GM23248 (cell line): ENCODE measurements around the gene SIGLEC11. TPM values are rescaled to one million over a fixed set of nuclear protein-coding genes. Genes with fewer than 3 reads are reported as not detected.
"Not testable (repeated sequence)": the region's sequence is repeated elsewhere in the genome, so short reads cannot be mapped to it uniquely, and the experiment has no call there.

Source experiments
- DNase-seq: peaks from one replicate; pipeline ENCODE4 v3.0.0-alpha.2; 2015
- H2AFZ ChIP-seq: fragments of 200-600 bp; sonication (generic); 2 replicates; pipeline ENCODE4 v1.6.1; 2016; ENCODE audit warnings: antibody characterized with exemption
- H3F3A ChIP-seq: fragments of 200-600 bp; sonication (generic); 2 replicates; pipeline ENCODE4 v1.6.1; 2016; ENCODE audit warnings: mild to moderate bottlenecking, antibody characterized with exemption, mixed run types; ENCODE audit not compliant: insufficient read depth
- H3K27ac ChIP-seq: fragments of 200-600 bp; sonication (generic); 2 replicates; pipeline ENCODE4 v1.5.1; 2016; ENCODE audit warnings: mild to moderate bottlenecking
- H3K27me3 ChIP-seq: fragments of 200-600 bp; sonication (generic); replicated peaks from 2 replicates; pipeline ENCODE4 v1.6.1; 2016; ENCODE audit warnings: mild to moderate bottlenecking; ENCODE audit not compliant: insufficient read depth
- H3K36me3 ChIP-seq: fragments of 200-600 bp; sonication (generic); 2 replicates; pipeline ENCODE4 v1.6.1; 2016; ENCODE audit warnings: low read depth, mild to moderate bottlenecking
- H3K4me1 ChIP-seq: fragments of 200-600 bp; sonication (generic); 2 replicates; pipeline ENCODE4 v1.6.1; 2016; ENCODE audit warnings: mild to moderate bottlenecking; ENCODE audit not compliant: insufficient read depth
- H3K4me2 ChIP-seq: fragments of 200-600 bp; sonication (generic); one replicate; pipeline ENCODE4 v1.6.1; 2016; ENCODE audit warnings: mild to moderate bottlenecking; ENCODE audit not compliant: unreplicated experiment
- H3K4me3 ChIP-seq: fragments of 200-600 bp; sonication (generic); 2 replicates; pipeline ENCODE4 v1.5.1; 2016; ENCODE audit warnings: mild to moderate bottlenecking
- H3K79me2 ChIP-seq: fragments of 200-600 bp; sonication (generic); 2 replicates; pipeline ENCODE4 v1.6.1; 2016; ENCODE audit warnings: mild to moderate bottlenecking; ENCODE audit not compliant: insufficient read depth
- H3K9ac ChIP-seq: fragments of 200-600 bp; sonication (generic); 2 replicates; pipeline ENCODE4 v1.6.1; 2016; ENCODE audit warnings: mild to moderate bottlenecking
- H3K9me2 ChIP-seq: fragments of 200-600 bp; sonication (generic); 2 replicates; pipeline ENCODE4 v1.6.1; 2016; ENCODE audit warnings: mixed run types, mild to moderate bottlenecking, moderate library complexity; ENCODE audit not compliant: insufficient read depth
- H3K9me3 ChIP-seq: fragments of 200-600 bp; sonication (generic); one replicate; pipeline ENCODE4 v1.6.1; 2017; ENCODE audit warnings: low read depth
- H4K20me1 ChIP-seq: fragments of 200-600 bp; sonication (generic); 2 replicates; pipeline ENCODE4 v1.6.0; 2016; ENCODE audit not compliant: insufficient read depth
- EZH2 ChIP-seq: fragments of 200-600 bp; sonication (generic); IDR thresholded peaks from 2 replicates; pipeline ENCODE4 v1.6.1; 2018; ENCODE audit warnings: antibody characterized with exemption, mild to moderate bottlenecking; ENCODE audit not compliant: insufficient read depth, poor library complexity, severe bottlenecking
- EZH2phosphoT487 ChIP-seq: fragments of 200-600 bp; sonication (generic); IDR thresholded peaks from 2 replicates; pipeline ENCODE4 v1.6.1; 2018; ENCODE audit warnings: antibody characterized with exemption, moderate library complexity, mild to moderate bottlenecking, low read depth; ENCODE audit not compliant: insufficient read depth
- WGBS, 2 experiments: methylation state at CpG; one replicate each; pipeline ENCODE4 v1.1.6; 2015 to 2017; ENCODE audit warnings: low lambda C conversion rate in 2 of 2, low coverage in 1 of 2; ENCODE audit errors: missing lambda C conversion rate in 2 of 2; 5-methylcytosine and 5-hydroxymethylcytosine counted together
- in situ Hi-C: fragments of 300-500 bp; cut with MboI; formaldehyde crosslinking; loops from 2 replicates; pipeline ENCODE4 v1.15.0; 2020
- polyA plus RNA-seq: library from polyadenylated mRNA; unstranded; fragments of >200 nt; fragmentation: Nextera tagmentation; extraction: Ambion mirVana; gene quantifications from 2 replicates; pipeline ENCODE4 v1.2.1, GENCODE V29; 2016
- total RNA-seq: library from RNA; depleted of rRNA; stranded (reverse); fragments of >200 nt; shearing (Covaris generic); gene quantifications from 2 replicates; pipeline ENCODE4 v1.2.3, GENCODE V29; 2014

Gene SIGLEC11
- total and polyA plus RNA-seq, 2 experiments from 2014 or later, result not detected

GRCh38 chr19:49976496-49976895 is 15.5 kb upstream of the SIGLEC11 start:
- TF ChIP-seq EZH2, result no peak
- TF ChIP-seq EZH2phosphoT487, result no peak
- 78 to 80% methylated on average over 3 of the region's 3 CpGs for WGBS, 2 experiments
- Histone ChIP-seq H3K9me2 (no peaks in the 10 kb centered on the region), H3K9ac (no peak overlapping the region), H3K9me3 (no peaks in the 10 kb centered on the region), H2AFZ (no peak overlapping the region), H3K27me3 (no peaks in the 10 kb centered on the region), H3K36me3 (no peaks in the 10 kb centered on the region), H3K79me2 (no peaks in the 10 kb centered on the region), H3K4me2 (no peak overlapping the region), H3K4me3 (no peak overlapping the region), H3K4me1 (no peaks in the 10 kb centered on the region), H4K20me1 (no peaks in the 10 kb centered on the region), H3F3A (no peaks in the 10 kb centered on the region), H3K27ac (no peak overlapping the region)
- in situ Hi-C loops, result no loop called here
- peak; percentile 19 for DNase-seq

GRCh38 chr19:49975051-49975450 is 14.1 kb upstream of the SIGLEC11 start:
- no peak overlapping the region for H2AFZ ChIP-seq
- no peaks in the 10 kb centered on the region for H4K20me1 ChIP-seq
- H3K4me2 ChIP-seq, result no peak overlapping the region
- in situ Hi-C loops, result no loop called here
- H3K36me3 ChIP-seq, result no peaks in the 10 kb centered on the region
- no peak overlapping the region for H3K27ac ChIP-seq
- H3K27me3 ChIP-seq, result no peaks in the 10 kb centered on the region
- no peak for TF ChIP-seq EZH2
- TF ChIP-seq EZH2phosphoT487, result no peak
- H3K4me3 ChIP-seq, result no peak overlapping the region
- H3K9me2 ChIP-seq, result no peaks in the 10 kb centered on the region
- no peak overlapping the region for H3K9ac ChIP-seq
- no peaks in the 10 kb centered on the region for H3K79me2 ChIP-seq
- DNase-seq, result no peak
- H3F3A ChIP-seq, result no peaks in the 10 kb centered on the region
- no peaks in the 10 kb centered on the region for H3K4me1 ChIP-seq
- 85 to 89% methylated on average over 7 of the region's 7 CpGs for WGBS, 2 experiments
- no peaks in the 10 kb centered on the region for H3K9me3 ChIP-seq

GRCh38 chr19:49973987-49974386 is 13.0 kb upstream of the SIGLEC11 start:
- Histone ChIP-seq H3K27ac (no peak overlapping the region), H2AFZ (no peak overlapping the region), H3K4me2 (no peak overlapping the region), H3K27me3 (no peaks in the 10 kb centered on the region), H3K9me3 (no peaks in the 10 kb centered on the region), H4K20me1 (no peaks in the 10 kb centered on the region), H3F3A (no peaks in the 10 kb centered on the region), H3K9ac (no peak overlapping the region), H3K9me2 (no peaks in the 10 kb centered on the region), H3K4me1 (no peaks in the 10 kb centered on the region), H3K36me3 (no peaks in the 10 kb centered on the region), H3K4me3 (no peak overlapping the region), H3K79me2 (no peaks in the 10 kb centered on the region)
- DNase-seq, result no peak
- in situ Hi-C loops, result no loop called here
- WGBS, 2 experiments, result 80 to 84% methylated on average over 17 to 18 of the region's 18 CpGs
- TF ChIP-seq EZH2, result no peak
- TF ChIP-seq EZH2phosphoT487, result no peak

- Histone ChIP-seq H3K9me3 (no peaks in the 10 kb centered on the region), H3K4me3 (no peak overlapping the region), H3K4me1 (no peaks in the 10 kb centered on the region), H3K79me2 (no peaks in the 10 kb centered on the region), H2AFZ (no peak overlapping the region), H3F3A (no peaks in the 10 kb centered on the region), H3K4me2 (no peak overlapping the region), H3K27ac (no peak overlapping the region), H4K20me1 (no peaks in the 10 kb centered on the region), H3K36me3 (no peaks in the 10 kb centered on the region), H3K9ac (no peak overlapping the region), H3K9me2 (no peaks in the 10 kb centered on the region), H3K27me3 (no peaks in the 10 kb centered on the region)
- TF ChIP-seq EZH2, result no peak
- no peak for DNase-seq
- in situ Hi-C loops, result no loop called here
- 67 to 74% methylated on average over 6 of the region's 6 CpGs for WGBS, 2 experiments
Observed at GRCh38 chr19:49972841-49973240, 11.9 kb upstream of the SIGLEC11 start.

GRCh38 chr19:49971991-49972411 is 11.0 kb upstream of the SIGLEC11 start:
- in situ Hi-C loops, result no loop called here
- no peak overlapping the region for H3K4me3 ChIP-seq
- H3K4me2 ChIP-seq, result no peak overlapping the region
- WGBS, 2 experiments, result 39 to 53% methylated on average over 8 to 12 of the region's 12 CpGs
- no peaks in the 10 kb centered on the region for H3K9me3 ChIP-seq
- no peaks in the 10 kb centered on the region for H3K9me2 ChIP-seq
- no peaks in the 10 kb centered on the region for H3F3A ChIP-seq
- H3K79me2 ChIP-seq, result no peaks in the 10 kb centered on the region
- H3K4me1 ChIP-seq, result no peaks in the 10 kb centered on the region
- no peak overlapping the region for H3K9ac ChIP-seq
- DNase-seq, result no peak
- H3K27me3 ChIP-seq, result no peaks in the 10 kb centered on the region
- TF ChIP-seq EZH2 (no peak), EZH2phosphoT487 (no peak)
- no peak overlapping the region for H3K27ac ChIP-seq
- no peak overlapping the region for H2AFZ ChIP-seq
- H3K36me3 ChIP-seq, result no peaks in the 10 kb centered on the region
- no peaks in the 10 kb centered on the region for H4K20me1 ChIP-seq

GRCh38 chr19:49969355-49969754 is 8.4 kb upstream of the SIGLEC11 start:
- H3K27me3 ChIP-seq, H3K4me2 ChIP-seq, H3K4me1 ChIP-seq, H3K27ac ChIP-seq, in situ Hi-C loops, H3F3A ChIP-seq, H2AFZ ChIP-seq, H3K9me2 ChIP-seq, H3K9ac ChIP-seq, DNase-seq, H3K36me3 ChIP-seq, H4K20me1 ChIP-seq, H3K9me3 ChIP-seq, H3K79me2 ChIP-seq, H3K4me3 ChIP-seq: not testable (repeated sequence)
- WGBS, 2 experiments, result 7 to 26% methylated on average over 3 to 5 of the region's 9 CpGs
